Measurements from ENCODE around the gene WDCP.

Gene WDCP

DNA sequence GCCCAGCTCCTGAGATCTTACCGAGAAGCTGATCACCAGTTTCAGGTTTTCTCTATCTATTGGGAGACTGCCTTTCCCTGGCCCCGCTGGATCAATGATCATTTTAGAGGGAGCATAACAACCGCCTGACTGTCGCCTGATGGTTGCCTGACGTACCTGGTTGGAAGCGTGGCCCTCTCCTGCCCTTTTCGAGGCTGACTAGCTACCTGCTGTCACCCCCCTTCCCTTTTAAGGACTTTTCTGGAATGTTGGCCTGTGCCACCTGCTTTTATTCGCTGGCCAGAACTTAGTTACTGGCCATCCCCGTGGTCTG lies 37.9 kb downstream of the WDCP start:
- TF ChIP-seq ZFX (IDR thresholded peaks at IDR 0.05; ENCODE audit: borderline replicate concordance), result no peak
- TF ChIP-seq, protein P1, sequence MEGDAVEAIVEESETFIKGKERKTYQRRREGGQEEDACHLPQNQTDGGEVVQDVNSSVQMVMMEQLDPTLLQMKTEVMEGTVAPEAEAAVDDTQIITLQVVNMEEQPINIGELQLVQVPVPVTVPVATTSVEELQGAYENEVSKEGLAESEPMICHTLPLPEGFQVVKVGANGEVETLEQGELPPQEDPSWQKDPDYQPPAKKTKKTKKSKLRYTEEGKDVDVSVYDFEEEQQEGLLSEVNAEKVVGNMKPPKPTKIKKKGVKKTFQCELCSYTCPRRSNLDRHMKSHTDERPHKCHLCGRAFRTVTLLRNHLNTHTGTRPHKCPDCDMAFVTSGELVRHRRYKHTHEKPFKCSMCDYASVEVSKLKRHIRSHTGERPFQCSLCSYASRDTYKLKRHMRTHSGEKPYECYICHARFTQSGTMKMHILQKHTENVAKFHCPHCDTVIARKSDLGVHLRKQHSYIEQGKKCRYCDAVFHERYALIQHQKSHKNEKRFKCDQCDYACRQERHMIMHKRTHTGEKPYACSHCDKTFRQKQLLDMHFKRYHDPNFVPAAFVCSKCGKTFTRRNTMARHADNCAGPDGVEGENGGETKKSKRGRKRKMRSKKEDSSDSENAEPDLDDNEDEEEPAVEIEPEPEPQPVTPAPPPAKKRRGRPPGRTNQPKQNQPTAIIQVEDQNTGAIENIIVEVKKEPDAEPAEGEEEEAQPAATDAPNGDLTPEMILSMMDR (IDR thresholded peaks at IDR 0.05), result no peak

GRCh38 chr2:24008672-24009366 lies 38.4 kb downstream of the WDCP start:
- no peak overlapping the region for H3K27ac ChIP-seq

More for the DNA sequence above, 37.9 kb downstream of the WDCP start:
- H3K27ac ChIP-seq, result no peak overlapping the region

DNA sequence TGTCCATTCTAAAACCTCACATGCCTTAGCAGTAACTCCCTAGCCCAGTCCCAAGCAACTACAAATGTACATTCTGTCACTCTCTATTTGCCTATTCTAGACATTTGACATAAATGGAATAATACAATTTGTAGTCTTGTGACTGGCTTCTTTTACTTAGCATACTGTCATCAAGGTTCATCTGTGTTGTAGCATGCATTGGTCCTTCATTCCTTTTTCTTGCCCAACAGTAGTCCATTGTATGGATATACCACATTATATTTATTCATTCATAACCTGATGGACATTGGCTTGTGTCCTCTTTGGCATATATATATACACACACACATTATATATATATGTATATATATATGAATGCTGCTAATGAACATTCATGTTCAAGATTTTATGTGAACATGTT lies 39.5 kb downstream of the WDCP start:
- TF ChIP-seq, protein P1 (IDR thresholded peaks at IDR 0.05), result no peak
- no peak for TF ChIP-seq ZFX (IDR thresholded peaks at IDR 0.05; ENCODE audit: borderline replicate concordance)
- H3K27ac ChIP-seq, result no peak overlapping the region

More at GRCh38 chr2:24008672-24009366, 38.4 kb downstream of the WDCP start:
- TF ChIP-seq ZFX (IDR thresholded peaks at IDR 0.05; ENCODE audit: borderline replicate concordance), result no peak
- TF ChIP-seq, protein P1 (IDR thresholded peaks at IDR 0.05), result no peak

DNA sequence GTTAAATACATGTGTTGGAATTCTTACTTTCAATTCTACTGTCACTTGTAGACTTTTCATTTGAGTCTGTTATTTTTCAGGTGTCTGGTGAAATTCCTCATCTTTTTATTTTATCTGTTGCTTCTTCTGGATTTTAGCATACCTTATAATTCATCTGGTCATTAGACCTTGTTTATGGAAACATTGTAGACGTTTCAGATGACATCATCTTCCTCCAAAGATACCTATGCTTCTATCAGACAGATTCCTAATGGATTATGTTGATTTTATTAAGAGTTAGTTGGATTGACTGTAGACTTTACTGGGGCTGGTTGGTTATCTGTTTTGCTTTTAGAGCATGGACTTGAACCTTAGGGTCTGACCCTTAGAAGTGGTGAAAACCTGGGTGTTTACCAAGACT lies 52.6 kb downstream of the WDCP start:
- H3K27ac ChIP-seq, result no peak overlapping the region
- TF ChIP-seq, protein P1 (IDR thresholded peaks at IDR 0.05), result no peak

GRCh38 chr2:23993736-23994269 lies 53.4 kb downstream of the WDCP start:
- TF ChIP-seq ZFX (IDR thresholded peaks at IDR 0.05; ENCODE audit: borderline replicate concordance), result no peak

DNA sequence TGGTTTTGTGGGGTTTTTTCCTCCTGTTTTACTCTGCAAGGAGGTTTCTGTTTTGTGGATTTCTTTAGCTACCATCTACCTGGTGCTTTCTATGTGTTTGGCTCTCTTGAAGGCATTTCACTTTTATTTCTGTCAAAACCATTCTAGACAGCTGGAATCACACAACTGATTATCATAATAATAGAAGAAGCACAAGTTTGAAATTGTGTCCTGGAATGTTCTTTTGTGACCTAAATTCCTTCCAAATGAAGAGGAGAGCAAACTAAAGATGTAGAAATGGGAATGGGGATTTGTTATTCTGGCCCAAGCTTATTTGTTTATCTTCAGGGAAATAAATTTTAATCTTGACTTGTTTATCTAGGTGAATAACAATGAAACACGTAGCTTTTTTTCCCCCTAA lies 54.3 kb downstream of the WDCP start:
- H3K27ac ChIP-seq, result no peak overlapping the region
- no peak for TF ChIP-seq ZFX (IDR thresholded peaks at IDR 0.05; ENCODE audit: borderline replicate concordance)
- TF ChIP-seq, protein P1 (IDR thresholded peaks at IDR 0.05), result no peak

More at GRCh38 chr2:23993736-23994269, 53.4 kb downstream of the WDCP start:
- H3K27ac ChIP-seq, result no peak overlapping the region

- H3K27ac ChIP-seq, result no peak overlapping the region
- TF ChIP-seq, protein P1 (IDR thresholded peaks at IDR 0.05), result peak; percentile 63
- no peak for TF ChIP-seq ZFX (IDR thresholded peaks at IDR 0.05; ENCODE audit: borderline replicate concordance)
Measured at GRCh38 chr2:23988371-23988770, 58.8 kb downstream of the WDCP start.
